ENCODE measurements around the gene BEND3. TPM values are rescaled to one million over a fixed set of nuclear protein-coding genes. Genes with fewer than 3 reads are reported as not detected.

Gene BEND3
- total RNA-seq, 2 experiments from 2014 or later, result 0.82 to 0.92 TPM

DNA sequence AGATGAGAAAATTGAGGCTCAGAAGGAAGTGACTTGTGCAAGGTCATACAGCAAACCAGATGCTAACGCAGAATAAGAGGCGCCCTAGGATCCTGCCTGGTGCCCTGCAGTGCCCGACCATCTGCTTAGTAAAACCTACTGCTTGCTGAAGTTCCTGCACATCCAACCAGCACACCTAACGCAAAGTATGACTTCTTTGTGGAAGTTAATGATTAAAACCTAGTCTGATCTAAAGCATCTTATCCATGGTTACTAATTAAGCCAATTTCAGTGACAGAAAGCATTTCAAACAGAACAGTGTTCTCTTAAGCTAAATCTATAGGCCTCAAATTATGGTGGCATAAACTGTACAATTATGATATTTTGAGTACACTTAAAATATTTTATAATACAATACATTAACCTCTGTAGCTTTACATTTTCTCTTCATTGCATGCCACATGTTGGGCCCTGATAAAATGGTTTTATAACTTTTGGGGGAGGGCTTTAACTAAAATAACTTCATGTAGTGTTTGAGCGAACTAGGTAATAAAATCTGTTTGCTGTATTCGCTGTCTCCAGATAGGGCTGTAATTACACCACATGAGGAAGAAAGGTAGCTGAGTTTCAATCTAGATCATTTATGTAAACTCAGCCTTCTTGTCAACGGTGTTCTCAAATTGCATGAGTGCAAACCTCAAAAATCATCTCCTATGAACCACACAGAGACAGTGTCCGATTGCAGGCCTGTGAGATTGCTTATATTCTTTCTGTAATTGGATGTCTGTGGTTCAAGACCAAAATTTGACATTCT is 37.5 kb upstream of the BEND3 start:
- H3K36me3 ChIP-seq (ENCODE audit: insufficient read depth, low read length), result no peaks in the 10 kb centered on the region
- ChIA-PET CTCF (no interaction called here), POLR2A (no interaction called here)
- no peaks in the 10 kb centered on the region for H3K9me3 ChIP-seq (ENCODE audit: control insufficient read depth in 1 of 2, insufficient read depth in 1 of 2, low read length in 2 of 2)
- no peak for ATAC-seq (ENCODE audit: poor library complexity)
- H3K27me3 Mint-ChIP-seq, result no peaks in the 10 kb centered on the region
- no peak overlapping the region for H3K4me3 Mint-ChIP-seq
- H3K27ac ChIP-seq (ENCODE audit: low read depth in 1 of 2, low read length in 2 of 2), result no peak overlapping the region
- H3K36me3 Mint-ChIP-seq (ENCODE audit: low read depth), result peaks cover 9% of the 10 kb centered on the region
- no peaks in the 10 kb centered on the region for H3K4me1 Mint-ChIP-seq (ENCODE audit: low read depth)
- H3K27me3 ChIP-seq (ENCODE audit: control insufficient read depth in 1 of 2, insufficient read depth in 2 of 2, low read length in 2 of 2), result no peaks in the 10 kb centered on the region
- DNase-seq, result no peak
- H3K4me3 ChIP-seq (ENCODE audit: low read length), result no peak overlapping the region
- no peaks in the 10 kb centered on the region for H3K9me3 Mint-ChIP-seq
- intact Hi-C loops (cut with DNase I, micrococcal nuclease), result no loop called here
- H3K4me1 ChIP-seq (ENCODE audit: insufficient read depth, low read length), result no peaks in the 10 kb centered on the region
- no peak overlapping the region for H3K27ac Mint-ChIP-seq
- TF ChIP-seq, protein P1, sequence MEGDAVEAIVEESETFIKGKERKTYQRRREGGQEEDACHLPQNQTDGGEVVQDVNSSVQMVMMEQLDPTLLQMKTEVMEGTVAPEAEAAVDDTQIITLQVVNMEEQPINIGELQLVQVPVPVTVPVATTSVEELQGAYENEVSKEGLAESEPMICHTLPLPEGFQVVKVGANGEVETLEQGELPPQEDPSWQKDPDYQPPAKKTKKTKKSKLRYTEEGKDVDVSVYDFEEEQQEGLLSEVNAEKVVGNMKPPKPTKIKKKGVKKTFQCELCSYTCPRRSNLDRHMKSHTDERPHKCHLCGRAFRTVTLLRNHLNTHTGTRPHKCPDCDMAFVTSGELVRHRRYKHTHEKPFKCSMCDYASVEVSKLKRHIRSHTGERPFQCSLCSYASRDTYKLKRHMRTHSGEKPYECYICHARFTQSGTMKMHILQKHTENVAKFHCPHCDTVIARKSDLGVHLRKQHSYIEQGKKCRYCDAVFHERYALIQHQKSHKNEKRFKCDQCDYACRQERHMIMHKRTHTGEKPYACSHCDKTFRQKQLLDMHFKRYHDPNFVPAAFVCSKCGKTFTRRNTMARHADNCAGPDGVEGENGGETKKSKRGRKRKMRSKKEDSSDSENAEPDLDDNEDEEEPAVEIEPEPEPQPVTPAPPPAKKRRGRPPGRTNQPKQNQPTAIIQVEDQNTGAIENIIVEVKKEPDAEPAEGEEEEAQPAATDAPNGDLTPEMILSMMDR (IDR thresholded peaks at IDR 0.05), result no peak

DNA sequence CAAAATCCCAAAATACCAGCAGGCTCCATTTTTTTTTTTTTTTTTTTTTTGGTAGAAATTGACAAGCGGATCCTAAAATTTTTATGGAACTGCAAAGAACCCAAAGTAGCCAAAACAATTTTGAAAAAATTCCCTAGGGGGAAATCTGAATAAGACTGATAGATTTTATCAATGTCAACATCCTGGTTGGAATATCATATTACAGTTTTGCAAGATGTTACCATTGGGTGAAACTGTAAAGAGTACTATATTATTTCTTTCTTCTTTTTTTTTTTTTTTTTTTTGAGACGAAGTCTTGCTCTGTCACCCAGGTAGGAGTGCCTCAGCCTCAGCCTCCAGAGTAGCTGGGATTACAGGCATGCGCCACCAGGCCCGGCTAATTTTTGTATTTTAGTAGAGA is 29.4 kb upstream of the BEND3 start:
- no peak for ATAC-seq (ENCODE audit: poor library complexity)
- Histone ChIP-seq H3K27me3 (ENCODE audit: control insufficient read depth in 1 of 2, insufficient read depth in 2 of 2, low read length in 2 of 2) (no peaks in the 10 kb centered on the region), H3K36me3 (ENCODE audit: insufficient read depth, low read length) (no peaks in the 10 kb centered on the region)

DNA sequence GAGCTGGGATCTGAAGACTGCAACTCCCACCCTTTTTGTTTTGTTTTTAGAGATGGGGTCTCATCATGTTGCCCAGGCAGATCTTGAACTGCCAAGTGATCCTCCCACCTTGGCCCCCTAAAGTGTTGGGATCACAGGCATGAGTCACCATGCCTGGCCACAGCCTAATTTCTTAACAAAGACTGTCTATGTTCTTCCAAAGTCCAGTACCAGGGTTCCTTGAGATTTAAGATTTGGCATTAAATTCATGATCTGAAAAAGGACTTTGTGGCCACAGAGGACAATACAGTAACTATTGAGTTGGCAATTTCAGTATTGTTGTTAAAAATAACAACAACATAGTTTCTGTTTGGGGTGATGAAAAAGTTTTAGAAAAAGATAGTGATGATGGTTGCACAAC is 28.7 kb upstream of the BEND3 start:
- TF ChIP-seq, protein P1 (IDR thresholded peaks at IDR 0.05), result no peak
- Histone ChIP-seq H3K4me1 (ENCODE audit: insufficient read depth, low read length) (no peaks in the 10 kb centered on the region), H3K36me3 (ENCODE audit: insufficient read depth, low read length) (no peaks in the 10 kb centered on the region), H3K27ac (ENCODE audit: low read depth in 1 of 2, low read length in 2 of 2) (no peak overlapping the region), H3K4me3 (ENCODE audit: low read length) (no peak overlapping the region), H3K9me3 (ENCODE audit: control insufficient read depth in 1 of 2, insufficient read depth in 1 of 2, low read length in 2 of 2) (no peaks in the 10 kb centered on the region), H3K27me3 (ENCODE audit: control insufficient read depth in 1 of 2, insufficient read depth in 2 of 2, low read length in 2 of 2) (no peaks in the 10 kb centered on the region)
- DNase-seq (no peak), ATAC-seq (ENCODE audit: poor library complexity) (no peak)
- CTCF ChIA-PET, result no interaction called here
- POLR2A ChIA-PET, result no interaction called here
- Mint-ChIP-seq H3K4me3 (no peak overlapping the region), H3K27me3 (no peaks in the 10 kb centered on the region), H3K9me3 (no peaks in the 10 kb centered on the region), H3K27ac (no peak overlapping the region), H3K36me3 (ENCODE audit: low read depth) (no peaks in the 10 kb centered on the region), H3K4me1 (ENCODE audit: low read depth) (no peaks in the 10 kb centered on the region)
- intact Hi-C loops (cut with DNase I, micrococcal nuclease), result no loop called here

More for the DNA sequence above, 29.4 kb upstream of the BEND3 start:
- intact Hi-C loops (cut with DNase I, micrococcal nuclease), result no loop called here
- DNase-seq, result no peak
- Mint-ChIP-seq H3K27ac (no peak overlapping the region), H3K4me1 (ENCODE audit: low read depth) (no peaks in the 10 kb centered on the region), H3K36me3 (ENCODE audit: low read depth) (no peaks in the 10 kb centered on the region), H3K27me3 (no peaks in the 10 kb centered on the region), H3K4me3 (no peak overlapping the region), H3K9me3 (no peaks in the 10 kb centered on the region)
- Histone ChIP-seq H3K27ac (ENCODE audit: low read depth in 1 of 2, low read length in 2 of 2) (no peak overlapping the region), H3K9me3 (ENCODE audit: control insufficient read depth in 1 of 2, insufficient read depth in 1 of 2, low read length in 2 of 2) (no peaks in the 10 kb centered on the region), H3K4me1 (ENCODE audit: insufficient read depth, low read length) (no peaks in the 10 kb centered on the region), H3K4me3 (ENCODE audit: low read length) (no peak overlapping the region)
- TF ChIP-seq, protein P1 (IDR thresholded peaks at IDR 0.05), result no peak
- ChIA-PET CTCF (no interaction called here), POLR2A (no interaction called here)

Measured in CD4-positive, alpha-beta T cell (primary cell).